Non-pigmented ciliary epithelial cell (primary cell): ENCODE results near the gene LRRC52.

ENCODE experiments used
- DNase-seq: peaks from one replicate; pipeline ENCODE4 v3.0.0-alpha.2; 2010; ENCODE audit warnings: low read depth

Gene LRRC52

GRCh38 chr1:165537356-165538109 is 6.3 kb upstream of the LRRC52 start:
- no peak for DNase-seq

GRCh38 chr1:165539306-165539705 is 4.5 kb upstream of the LRRC52 start:
- no peak for DNase-seq

GRCh38 chr1:165539908-165540307 is 3.9 kb upstream of the LRRC52 start:
- DNase-seq = no peak

- no peak for DNase-seq
Observed at GRCh38 chr1:165542015-165542631, 1.7 kb upstream of the LRRC52 start.

GRCh38 chr1:165542647-165543046 is 1.2 kb upstream of the LRRC52 start:
- DNase-seq = no peak

- no peak for DNase-seq
Observed at GRCh38 chr1:165544996-165545395, 1.2 kb downstream of the LRRC52 start.

- DNase-seq = no peak
Observed at GRCh38 chr1:165545974-165546373, 2.2 kb downstream of the LRRC52 start.

GRCh38 chr1:165549973-165550372 is 6.2 kb downstream of the LRRC52 start:
- no peak for DNase-seq

GRCh38 chr1:165551469-165551868 is 7.7 kb downstream of the LRRC52 start:
- no peak for DNase-seq

GRCh38 chr1:165560883-165561656 is 17.3 kb downstream of the LRRC52 start:
- no peak for DNase-seq

GRCh38 chr1:165562571-165562970 is 18.8 kb downstream of the LRRC52 start:
- DNase-seq = no peak

GRCh38 chr1:165563551-165563950 is 19.8 kb downstream of the LRRC52 start:
- no peak for DNase-seq

- no peak for DNase-seq
Observed at GRCh38 chr1:165564561-165564960, 20.8 kb downstream of the LRRC52 start.

- DNase-seq = no peak
Observed at GRCh38 chr1:165565751-165566490, 22.1 kb downstream of the LRRC52 start.

GRCh38 chr1:165570078-165570477 is 26.3 kb downstream of the LRRC52 start:
- DNase-seq = no peak

GRCh38 chr1:165573787-165574186 is 30.0 kb downstream of the LRRC52 start:
- no peak for DNase-seq

GRCh38 chr1:165574295-165574694 is 30.5 kb downstream of the LRRC52 start:
- DNase-seq = no peak

- no peak for DNase-seq
Observed at GRCh38 chr1:165575468-165576099, 31.8 kb downstream of the LRRC52 start.

GRCh38 chr1:165576536-165576935 is 32.7 kb downstream of the LRRC52 start:
- no peak for DNase-seq

GRCh38 chr1:165577707-165578106 is 33.9 kb downstream of the LRRC52 start:
- DNase-seq = no peak

GRCh38 chr1:165580931-165581871 is 37.4 kb downstream of the LRRC52 start:
- DNase-seq = no peak
